ENCODE data around the gene ITGAL. TPM values are rescaled to one million over a fixed set of nuclear protein-coding genes. Genes with fewer than 3 reads are reported as not detected.
A peak's percentile ranks its signal among the peaks of the same experiment; 100 is the strongest.

ITGAL gene
- polyA plus RNA-seq, 1 donor (not counting 4 experiments of a cell fraction or from before 2014, with no cell fraction given) = not detected

GRCh38 chr16:30470170-30470512 lies 2.4 kb upstream of the ITGAL start:
- TF ChIP-seq CTCF (optimal IDR thresholded peaks at IDR 0.05 in 1 of 3, IDR thresholded peaks at IDR 0.05 in 1 of 3, conservative IDR thresholded peaks at IDR 0.05 in 1 of 3; ENCODE audit: extremely low read depth in 1 of 3, insufficient read depth in 2 of 3, low read length in 3 of 3) (no peak), EZH2 (IDR thresholded peaks at IDR 0.05; ENCODE audit: low read length) (no peak)
- Histone ChIP-seq H3K9ac (ENCODE audit: control insufficient read depth, extremely low read depth, insufficient read depth, low read length) (no peak overlapping the region), H3K27me3 (ENCODE audit: control insufficient read depth, extremely low read depth, insufficient read depth, low read length) (peaks cover 14% of the 10 kb centered on the region), H3K27ac (ENCODE audit: control insufficient read depth, insufficient read depth, low read length) (no peak overlapping the region), H3K9me3 (ENCODE audit: control insufficient read depth, low read depth, low read length) (no peaks in the 10 kb centered on the region), H3K79me2 (ENCODE audit: control insufficient read depth, insufficient read depth, low read length) (no peaks in the 10 kb centered on the region), H3K36me3 (ENCODE audit: control insufficient read depth in 2 of 2, extremely low read depth in 1 of 2, insufficient read depth in 2 of 2, low read length in 2 of 2) (no peaks in the 10 kb centered on the region), H4K20me1 (ENCODE audit: control insufficient read depth, extremely low read depth, insufficient read depth, low read length) (no peaks in the 10 kb centered on the region), H3K4me1 (ENCODE audit: control insufficient read depth, extremely low read depth, insufficient read depth, low read length) (peaks cover 2% of the 10 kb centered on the region), H3K4me2 (ENCODE audit: control insufficient read depth, extremely low read depth, insufficient read depth, low read depth, low read length) (peak overlapping the region; percentile 27), H2AFZ (ENCODE audit: control insufficient read depth, low read length) (no peak overlapping the region), H3K9me1 (ENCODE audit: control insufficient read depth, extremely low read depth, insufficient read depth, low read length) (no peaks in the 10 kb centered on the region), H3K4me3 (ENCODE audit: control insufficient read depth in 2 of 3, extremely low read depth in 1 of 3, insufficient read depth in 2 of 3, low read depth in 1 of 3, low read length in 3 of 3) (no peak overlapping the region)
- FAIRE-seq (no peak), DNase-seq (ENCODE audit: low read depth, low spot score) (no peak)
- dilution Hi-C loops (cut with MboI; ENCODE audit: extremely low pct_ligation_motif_present, low sequenced_read_pairs) = no loop called here

GRCh38 chr16:30470632-30470995 lies 1.9 kb upstream of the ITGAL start:
- Histone ChIP-seq H3K9me1 (ENCODE audit: control insufficient read depth, extremely low read depth, insufficient read depth, low read length) (no peaks in the 10 kb centered on the region), H3K27ac (ENCODE audit: control insufficient read depth, insufficient read depth, low read length) (no peak overlapping the region), H3K4me3 (ENCODE audit: control insufficient read depth in 2 of 3, extremely low read depth in 1 of 3, insufficient read depth in 2 of 3, low read depth in 1 of 3, low read length in 3 of 3) (no peak overlapping the region), H3K27me3 (ENCODE audit: control insufficient read depth, extremely low read depth, insufficient read depth, low read length) (peaks cover 14% of the 10 kb centered on the region), H3K36me3 (ENCODE audit: control insufficient read depth in 2 of 2, extremely low read depth in 1 of 2, insufficient read depth in 2 of 2, low read length in 2 of 2) (no peaks in the 10 kb centered on the region), H3K79me2 (ENCODE audit: control insufficient read depth, insufficient read depth, low read length) (no peaks in the 10 kb centered on the region), H2AFZ (ENCODE audit: control insufficient read depth, low read length) (no peak overlapping the region), H3K9ac (ENCODE audit: control insufficient read depth, extremely low read depth, insufficient read depth, low read length) (no peak overlapping the region), H3K9me3 (ENCODE audit: control insufficient read depth, low read depth, low read length) (no peaks in the 10 kb centered on the region), H3K4me1 (ENCODE audit: control insufficient read depth, extremely low read depth, insufficient read depth, low read length) (peaks cover 2% of the 10 kb centered on the region), H3K4me2 (ENCODE audit: control insufficient read depth, extremely low read depth, insufficient read depth, low read depth, low read length) (no peak overlapping the region), H4K20me1 (ENCODE audit: control insufficient read depth, extremely low read depth, insufficient read depth, low read length) (no peaks in the 10 kb centered on the region)
- DNase-seq (ENCODE audit: low read depth, low spot score) (no peak), FAIRE-seq (no peak)
- TF ChIP-seq CTCF (optimal IDR thresholded peaks at IDR 0.05 in 1 of 3, IDR thresholded peaks at IDR 0.05 in 1 of 3, conservative IDR thresholded peaks at IDR 0.05 in 1 of 3; ENCODE audit: extremely low read depth in 1 of 3, insufficient read depth in 2 of 3, low read length in 3 of 3) (no peak), EZH2 (IDR thresholded peaks at IDR 0.05; ENCODE audit: low read length) (no peak)
- dilution Hi-C loops (cut with MboI; ENCODE audit: extremely low pct_ligation_motif_present, low sequenced_read_pairs) = no loop called here

Measured in keratinocyte (primary cell).